HG02798 (cell line): Measurements from ENCODE around the gene MCF2L.
"Not testable (repeated sequence)": the region's sequence is repeated elsewhere in the genome, so short reads cannot be mapped to it uniquely, and the experiment has no call there.

Experiments
- ATAC-seq: cut with Tn5 transposase; IDR thresholded peaks from one replicate; pipeline ENCODE4 v1.9.1; 2021; ENCODE audit warnings: mild to moderate bottlenecking; ENCODE audit not compliant: unreplicated experiment, poor library complexity

Gene MCF2L

GRCh38 chr13:113087923-113088690 is 119.1 kb downstream of the MCF2L start:
- no peak for ATAC-seq

DNA sequence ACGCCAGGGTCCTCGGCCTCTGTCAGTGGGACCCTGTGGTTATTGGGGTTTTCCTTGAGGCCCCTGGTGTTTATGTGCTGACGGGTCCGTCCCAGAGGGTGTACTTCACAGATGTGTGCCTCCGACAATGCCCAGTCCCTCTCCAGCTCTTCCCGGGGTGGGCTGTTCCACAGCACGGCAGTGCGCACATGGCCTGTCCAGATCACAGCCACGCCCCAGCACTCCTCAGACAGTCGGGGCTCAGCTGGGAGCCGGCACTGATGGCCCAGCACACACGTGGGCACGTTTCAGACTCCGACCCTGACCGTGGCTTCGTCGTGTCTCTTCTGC is 119.6 kb downstream of the MCF2L start:
- no peak for ATAC-seq

DNA sequence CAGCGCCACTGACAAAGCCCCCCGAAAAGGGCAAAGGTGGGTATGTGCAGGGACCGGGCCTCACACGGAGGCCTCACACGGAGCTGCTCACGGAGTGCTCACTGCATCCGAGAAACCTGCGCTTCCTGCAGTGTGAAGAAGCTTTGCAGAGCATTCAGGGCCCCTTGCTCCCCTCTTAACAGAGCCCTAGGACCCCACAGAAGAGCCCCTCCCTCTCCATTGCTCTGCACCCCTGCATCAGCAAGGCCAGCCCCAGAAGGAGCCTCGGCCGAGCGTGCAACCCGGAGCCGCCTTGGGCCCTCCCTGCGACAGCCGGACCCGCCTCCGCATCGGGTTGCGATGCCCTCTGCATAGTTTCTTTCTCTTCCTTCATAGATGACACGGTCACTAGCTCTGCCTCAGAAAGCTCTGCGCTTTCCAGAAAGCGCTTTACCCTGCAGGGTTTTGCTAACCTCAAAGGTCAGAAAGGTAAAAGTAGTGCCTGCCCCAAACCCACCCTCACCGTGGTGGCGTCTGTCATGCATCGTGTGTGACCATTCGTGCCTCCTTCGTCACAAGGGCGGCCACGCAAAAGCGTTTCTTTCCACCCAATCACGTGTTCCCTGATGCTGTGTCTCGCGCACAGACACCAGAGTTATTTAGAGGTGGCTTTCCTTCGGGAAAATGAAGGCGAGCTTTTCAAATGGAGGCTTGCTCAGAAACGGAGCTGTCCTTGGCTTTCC is 120.8 kb downstream of the MCF2L start:
- ATAC-seq = no peak

DNA sequence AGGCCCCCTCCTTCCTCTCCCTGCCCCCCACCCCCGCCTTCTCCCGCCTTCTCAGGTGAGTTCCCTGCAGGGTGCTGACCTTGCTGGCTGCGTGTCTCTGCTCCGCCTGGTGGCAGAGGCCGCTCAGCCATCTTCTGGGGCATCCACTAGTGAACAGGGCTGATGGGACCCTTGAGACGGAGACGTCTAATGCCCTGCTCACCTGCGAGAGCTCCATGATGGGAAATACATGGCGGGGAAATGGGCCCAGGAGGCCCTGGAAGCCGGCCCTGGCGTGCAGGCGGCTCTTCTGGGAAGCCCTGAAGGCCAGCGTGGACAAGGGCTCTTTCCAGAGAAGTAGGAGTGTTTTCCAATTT is 121.4 kb downstream of the MCF2L start:
- no peak for ATAC-seq

DNA sequence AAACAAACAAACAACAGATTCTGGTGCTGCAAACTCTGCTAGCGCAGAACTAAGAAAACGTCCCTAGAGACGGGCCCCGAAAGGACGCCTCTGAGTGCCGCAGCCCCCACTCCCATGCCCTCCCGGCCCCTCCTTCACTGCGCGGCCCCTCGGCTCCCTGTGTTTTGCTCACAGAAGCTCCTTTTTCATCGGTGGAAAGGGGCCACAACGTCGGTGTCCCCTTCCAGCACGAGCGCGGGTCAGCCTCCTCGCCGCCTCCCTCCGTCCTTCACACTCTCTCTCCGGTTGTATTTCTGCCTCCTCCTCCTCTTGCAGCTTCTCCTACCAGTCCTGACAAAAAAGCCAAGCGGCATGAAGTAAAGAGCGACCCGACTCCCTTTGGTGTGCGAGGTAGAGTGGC is 121.8 kb downstream of the MCF2L start:
- no peak for ATAC-seq

GRCh38 chr13:113091211-113091771 is 122.3 kb downstream of the MCF2L start:
- no peak for ATAC-seq

DNA sequence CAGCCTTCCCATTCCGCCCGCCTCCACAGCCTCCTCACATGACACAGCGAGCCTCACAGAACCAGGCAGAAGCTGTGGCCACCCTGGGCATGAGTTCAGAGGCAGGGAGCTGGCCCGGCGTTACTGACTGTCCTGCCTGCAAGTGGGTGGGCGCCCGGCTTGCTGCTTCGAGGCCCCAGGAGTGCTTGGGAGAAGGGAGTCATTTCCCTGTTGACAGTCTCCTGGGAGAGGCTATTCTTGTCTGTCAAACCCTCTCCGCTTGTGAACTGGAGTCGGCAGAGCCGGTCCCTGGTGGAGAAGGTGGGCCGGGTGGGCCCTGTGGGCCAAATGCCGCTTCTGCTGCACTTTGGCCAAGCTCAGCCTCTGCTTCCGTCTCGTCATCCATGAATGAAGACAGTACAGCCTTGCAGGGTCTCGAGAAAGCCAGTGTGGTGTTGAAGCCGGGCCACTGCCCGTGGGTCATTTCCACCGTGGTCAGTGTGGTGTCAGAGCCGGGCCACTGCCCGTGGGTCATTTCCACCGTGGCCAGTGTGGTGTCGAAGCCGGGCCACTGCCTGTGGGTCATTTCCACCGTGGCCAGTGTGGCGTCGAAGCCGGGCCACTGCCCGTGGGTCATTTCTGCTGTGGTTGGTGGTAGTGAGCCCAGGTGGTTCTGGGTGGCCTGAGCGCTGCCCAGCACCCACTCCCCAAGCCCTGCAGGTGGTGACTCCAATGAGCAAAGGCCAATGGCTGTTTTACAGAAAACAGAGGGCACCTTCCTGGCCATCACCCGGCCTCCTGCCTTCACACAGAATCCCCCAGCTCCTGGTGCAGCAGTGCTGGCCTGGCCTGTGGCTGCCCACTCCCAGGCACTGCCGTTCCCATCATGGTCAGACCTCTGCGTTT is 123.1 kb downstream of the MCF2L start:
- no peak for ATAC-seq

- ATAC-seq = no peak
Measured at GRCh38 chr13:113092776-113093579, 124.0 kb downstream of the MCF2L start.

- ATAC-seq = no peak
Measured at GRCh38 chr13:113093580-113094409, 124.8 kb downstream of the MCF2L start.

GRCh38 chr13:113094410-113094800 is 125.4 kb downstream of the MCF2L start:
- ATAC-seq = no peak

DNA sequence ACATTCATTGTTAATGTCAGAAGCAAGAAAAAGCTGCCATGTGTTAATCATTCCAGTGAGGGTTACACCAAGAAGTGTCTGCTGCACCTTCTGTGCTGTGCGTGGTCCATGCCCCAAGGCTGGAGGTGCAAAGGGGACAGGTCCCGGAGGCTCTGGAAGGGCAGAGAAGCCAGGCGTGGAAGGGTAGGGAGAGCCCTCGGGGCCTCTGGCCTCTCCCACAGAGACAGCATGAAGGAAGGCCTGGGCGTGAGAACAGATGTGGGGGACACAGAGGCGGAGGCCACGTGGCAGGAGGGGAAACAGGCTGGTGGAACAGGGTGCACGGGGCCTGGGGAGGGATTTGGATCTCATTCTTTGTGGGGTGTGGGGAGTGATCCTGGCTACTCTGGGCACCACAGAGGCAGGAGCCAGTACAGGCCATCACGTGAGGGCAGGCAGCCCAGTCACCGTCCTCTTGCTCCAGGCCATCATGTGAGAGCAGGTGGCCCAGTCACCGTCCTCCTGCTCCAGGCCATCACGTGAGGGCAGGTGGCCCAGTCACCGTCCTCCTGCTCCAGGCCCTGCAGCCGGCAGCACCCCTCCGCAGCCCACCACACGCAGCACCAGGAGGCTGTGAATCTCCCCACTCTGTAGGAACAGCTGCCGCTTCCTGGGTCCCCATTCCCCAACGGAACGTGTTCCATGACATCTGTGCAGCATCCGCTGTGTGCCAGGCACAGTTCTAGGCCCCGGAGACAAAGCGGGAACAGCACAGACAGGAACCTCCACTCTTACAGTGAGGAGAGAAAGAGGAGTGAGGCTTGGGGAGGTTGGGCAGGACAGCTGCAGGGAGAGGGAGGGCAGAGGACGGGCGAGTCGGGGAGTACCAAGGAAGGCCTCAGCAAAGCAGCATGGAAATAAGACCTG is 126.4 kb downstream of the MCF2L start:
- no peak for ATAC-seq

GRCh38 chr13:113096052-113096744 is 127.2 kb downstream of the MCF2L start:
- no peak for ATAC-seq

DNA sequence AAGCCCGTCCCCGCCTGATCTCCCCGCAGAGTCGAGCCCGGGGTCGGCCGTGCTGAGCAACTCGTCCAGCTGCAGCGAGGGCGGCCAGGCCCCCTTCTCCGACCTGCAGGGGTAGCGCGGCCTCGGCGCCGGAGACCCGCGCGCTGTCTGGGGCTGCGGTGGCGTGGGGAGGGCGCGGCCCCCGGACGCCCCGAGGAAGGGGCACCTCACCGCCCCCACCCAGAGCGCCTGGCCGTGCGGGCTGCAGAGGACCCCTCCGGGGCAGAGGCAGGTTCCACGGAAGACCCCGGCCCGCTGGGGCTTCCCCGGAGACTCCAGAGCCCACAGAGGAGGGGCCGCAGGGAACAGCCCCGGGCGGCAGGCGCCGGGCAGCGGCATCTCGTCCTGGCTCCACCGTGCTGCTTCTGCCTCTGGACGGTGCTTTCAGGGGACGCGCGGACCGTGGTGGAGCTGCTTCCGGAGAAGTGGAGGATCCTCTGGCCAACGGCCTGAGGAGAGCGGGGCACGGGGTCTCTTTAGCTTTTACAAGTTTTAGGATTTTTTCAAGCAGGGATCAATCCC is 127.8 kb downstream of the MCF2L start:
- ATAC-seq = no peak

DNA sequence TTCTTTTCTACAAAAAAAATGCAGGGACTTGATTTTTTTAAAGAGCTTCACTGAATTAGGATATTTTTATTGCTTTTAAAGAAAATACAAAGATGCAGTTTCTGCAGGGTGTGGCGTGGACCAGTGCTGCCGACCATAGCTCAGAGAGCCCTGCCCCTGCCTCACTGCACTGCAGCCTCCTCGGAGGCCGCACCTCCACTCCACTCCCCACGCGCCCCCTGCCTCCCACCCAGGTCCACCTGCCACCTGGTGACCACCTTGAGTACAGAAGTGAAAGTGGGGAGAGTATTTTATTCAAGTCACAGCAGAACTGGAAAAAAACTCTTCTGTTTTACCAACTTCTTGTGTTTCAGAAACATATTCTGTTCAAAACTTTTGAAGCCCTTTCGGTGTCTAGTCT is 128.6 kb downstream of the MCF2L start:
- no peak for ATAC-seq

GRCh38 chr13:113098162-113098732 is 129.2 kb downstream of the MCF2L start:
- ATAC-seq = no peak

DNA sequence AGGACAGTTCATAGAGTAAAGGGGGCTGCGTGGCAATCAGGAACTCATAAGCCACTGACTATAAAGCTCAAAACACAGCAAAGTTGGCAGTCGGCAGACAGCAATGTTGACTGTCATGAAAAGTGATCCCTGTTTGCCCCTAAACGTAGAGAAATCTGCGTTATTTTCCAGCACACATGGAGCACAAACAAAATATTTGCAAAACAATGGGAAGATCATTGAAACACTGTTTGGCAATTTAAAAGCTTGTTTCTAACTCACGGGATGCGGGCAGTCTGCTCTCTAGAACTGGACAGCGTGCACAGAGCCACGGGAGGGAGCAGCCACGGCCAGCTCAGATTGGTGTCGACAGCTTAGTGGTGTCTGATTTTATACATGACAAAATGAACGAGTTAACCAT is 130.1 kb downstream of the MCF2L start:
- no peak for ATAC-seq

- ATAC-seq = not testable (repeated sequence)
Measured at GRCh38 chr13:113102302-113102701, 133.3 kb downstream of the MCF2L start.
